H1 (cell line): ENCODE measurements around the gene TNFRSF14. TPM values are rescaled to one million over a fixed set of nuclear protein-coding genes. Genes with fewer than 3 reads are reported as not detected.

Experiments
- CTCF ChIA-PET: fragments of 300-600 bp; sonication (Branson Sonifier 250); formaldehyde crosslinking; loops from one replicate; lab custom pipeline; 2021; ENCODE audit not compliant: partially characterized antibody; lab: Charles Lee
- POLR2A ChIA-PET: fragments of 300-600 bp; sonication (Branson Sonifier 250); formaldehyde crosslinking; loops from one replicate; lab custom pipeline; 2021; ENCODE audit warnings: inconsistent platforms; ENCODE audit not compliant: partially characterized antibody; lab: Charles Lee
- DNase-seq, 2 experiments: peaks; one replicate each; pipeline versions ENCODE4 v3.0.0 to v3.0.0-alpha.2; 2010 to 2022; ENCODE audit warnings: low spot score in 2 of 2, low read depth in 1 of 2, mixed read lengths in 1 of 2
- FAIRE-seq: peaks from 2 replicates; lab custom pipeline; 2011; peaks lifted over from hg19 to GRCh38; lab: Jason Lieb, UNC
- H2AFZ ChIP-seq: 2 replicates; pipeline ENCODE4 v1.8.1; 2012; ENCODE audit warnings: low read length, inconsistent platforms
- H2AK5ac ChIP-seq: 2 replicates; pipeline ENCODE4 v1.6.1; 2013; ENCODE audit warnings: low read depth, low read length
- H2BK120ac ChIP-seq: replicated peaks from 2 replicates; pipeline ENCODE3; 2013; ENCODE audit warnings: low read depth, low read length, inconsistent platforms
- H2BK12ac ChIP-seq: 2 replicates; pipeline ENCODE4 v1.6.1; 2013; ENCODE audit warnings: low read depth, low read length
- H2BK15ac ChIP-seq: 2 replicates; pipeline ENCODE4 v1.6.1; 2013; ENCODE audit warnings: low read length
- H2BK20ac ChIP-seq: 2 replicates; pipeline ENCODE4 v1.6.1; 2013; ENCODE audit warnings: low read length
- H2BK5ac ChIP-seq: 2 replicates; pipeline ENCODE4 v1.6.1; 2013; ENCODE audit warnings: low read depth, low read length
- H3K14ac ChIP-seq: 2 replicates; pipeline ENCODE4 v1.6.1; 2013; ENCODE audit warnings: inconsistent platforms; ENCODE audit not compliant: insufficient read length
- H3K18ac ChIP-seq: 2 replicates; pipeline ENCODE4 v1.6.1; 2013; ENCODE audit warnings: low read length; ENCODE audit errors: extremely low read depth
- H3K23ac ChIP-seq: 2 replicates; pipeline ENCODE4 v1.6.1; 2013; ENCODE audit warnings: inconsistent platforms; ENCODE audit not compliant: insufficient read length
- H3K23me2 ChIP-seq: 2 replicates; pipeline ENCODE4 v1.6.1; 2013; ENCODE audit warnings: low read depth, low read length
- H3K27ac ChIP-seq: 2 replicates; pipeline ENCODE4 v1.6.1; 2011; ENCODE audit warnings: low read depth, low read length, inconsistent platforms
- H3K27me3 ChIP-seq, 4 experiments: replicated peaks in 1 of 4; 1 replicate in 1 of 4; 2 replicates in 3 of 4; pipeline versions ENCODE4 v1.6.1 to v1.8.1; 2011 to 2013; ENCODE audit warnings: low read length in 3 of 4, mild to moderate bottlenecking in 3 of 4, inconsistent platforms in 2 of 4, mixed read lengths in 2 of 4, moderate library complexity in 1 of 4; ENCODE audit not compliant: control insufficient read depth in 3 of 4, insufficient read depth in 3 of 4; ENCODE audit errors: extremely low read depth in 1 of 4
- H3K36me3 ChIP-seq, 4 experiments: 2 replicates each; pipeline versions ENCODE4 v1.6.1 to v1.8.1; 2011 to 2013; ENCODE audit warnings: mild to moderate bottlenecking in 4 of 4, low read length in 3 of 4, moderate library complexity in 2 of 4, control low read depth in 1 of 4, inconsistent platforms in 1 of 4; ENCODE audit not compliant: insufficient read depth in 4 of 4, control insufficient read depth in 2 of 4
- H3K4ac ChIP-seq: replicated peaks from 2 replicates; pipeline ENCODE3; 2013; ENCODE audit warnings: low read length, low read depth, mixed read lengths, inconsistent platforms; ENCODE audit not compliant: insufficient read length
- H3K4me1 ChIP-seq, 4 experiments: replicated peaks in 1 of 4; 1 replicate in 1 of 4; 2 replicates in 3 of 4; pipeline versions ENCODE4 v1.6.1 to v1.8.1; 2011 to 2013; ENCODE audit warnings: low read length in 3 of 4, inconsistent platforms in 2 of 4, mixed read lengths in 1 of 4; ENCODE audit not compliant: insufficient read depth in 4 of 4, control insufficient read depth in 3 of 4
- H3K4me2 ChIP-seq, 2 experiments: 2 replicates each; pipeline versions ENCODE4 v1.6.1 to v1.8.1; 2011 to 2013; ENCODE audit warnings: low read depth in 2 of 2, low read length in 2 of 2, control low read depth in 1 of 2, inconsistent platforms in 1 of 2, mild to moderate bottlenecking in 1 of 2; ENCODE audit not compliant: insufficient read depth in 1 of 2
- H3K4me3 ChIP-seq, 4 experiments: fragments of 200-600, 300-600 bp in 1 of 4; sonication (generic), shearing (Covaris generic), sonication (Bioruptor Twin) in 1 of 4; 2 replicates each; pipeline versions ENCODE4 v1.5.1 to v1.8.1; 2011 to 2016; ENCODE audit warnings: low read length in 4 of 4, low read depth in 3 of 4, control low read depth in 2 of 4, inconsistent platforms in 2 of 4, mild to moderate bottlenecking in 2 of 4, mixed read lengths in 1 of 4, moderate library complexity in 1 of 4; ENCODE audit not compliant: insufficient read depth in 2 of 4; ENCODE audit errors: extremely low read depth in 1 of 4
- H3K56ac ChIP-seq: replicated peaks from 2 replicates; pipeline ENCODE3; 2013; ENCODE audit warnings: low read depth, mild to moderate bottlenecking, mixed read lengths, low read length, inconsistent platforms; ENCODE audit not compliant: insufficient read length
- H3K79me1 ChIP-seq: 2 replicates; pipeline ENCODE4 v1.6.1; 2013; ENCODE audit warnings: low read depth, low read length, control low read depth
- H3K79me2 ChIP-seq, 2 experiments: 2 replicates each; pipeline versions ENCODE4 v1.6.1 to v1.8.1; 2012 to 2013; ENCODE audit warnings: low read length in 2 of 2, mild to moderate bottlenecking in 2 of 2, inconsistent platforms in 1 of 2; ENCODE audit not compliant: insufficient read depth in 2 of 2, control insufficient read depth in 1 of 2
- H3K9ac ChIP-seq, 4 experiments: replicated peaks in 1 of 4; 1 replicate in 1 of 4; 2 replicates in 3 of 4; pipeline versions ENCODE4 v1.6.1 to v1.8.1; 2011 to 2013; ENCODE audit warnings: low read depth in 3 of 4, low read length in 3 of 4, control low read depth in 2 of 4, mild to moderate bottlenecking in 2 of 4, moderate library complexity in 2 of 4, inconsistent platforms in 1 of 4; ENCODE audit errors: extremely low read depth in 1 of 4
- H3K9me3 ChIP-seq, 2 experiments: 2 replicates each; pipeline versions ENCODE4 v1.6.1 to v1.8.1; 2012 to 2013; ENCODE audit warnings: mild to moderate bottlenecking in 2 of 2, moderate library complexity in 2 of 2, control low read depth in 1 of 2, inconsistent platforms in 1 of 2, low read depth in 1 of 2, low read length in 1 of 2, mixed read lengths in 1 of 2; ENCODE audit not compliant: insufficient read depth in 2 of 2
- H4K20me1 ChIP-seq, 2 experiments: replicated peaks in 1 of 2; 2 replicates each; pipeline versions ENCODE3 to v1.8.1; 2011 to 2013; ENCODE audit warnings: inconsistent platforms in 2 of 2, low read length in 2 of 2, mild to moderate bottlenecking in 1 of 2; ENCODE audit not compliant: insufficient read depth in 2 of 2, control insufficient read depth in 1 of 2
- H4K5ac ChIP-seq: 2 replicates; pipeline ENCODE4 v1.6.1; 2013; ENCODE audit warnings: low read length, low read depth, mixed read lengths, inconsistent platforms; ENCODE audit not compliant: insufficient read length
- H4K8ac ChIP-seq: 2 replicates; pipeline ENCODE4 v1.8.0; 2013; ENCODE audit warnings: mild to moderate bottlenecking, moderate library complexity, low read length, inconsistent platforms; ENCODE audit not compliant: insufficient read depth; ENCODE audit errors: extremely low read depth
- H4K91ac ChIP-seq: replicated peaks from 2 replicates; pipeline ENCODE3; 2013; ENCODE audit warnings: low read length, mixed read lengths, inconsistent platforms; ENCODE audit not compliant: insufficient read length
- FOSL1 ChIP-seq: IDR thresholded peaks from 2 replicates; pipeline ENCODE4 v1.6.1; 2011; ENCODE audit warnings: mild to moderate bottlenecking, low read depth, low read length, moderate library complexity; ENCODE audit not compliant: insufficient read depth
- WGBS, 2 experiments: shearing (Covaris generic) in 1 of 2; methylation state at CpG; one replicate each; pipeline versions ENCODE4 v1.1.6 to v1.1.7; 2013 to 2015; ENCODE audit warnings: low lambda C conversion rate in 2 of 2, mixed read lengths in 2 of 2, inconsistent platforms in 1 of 2, low coverage in 1 of 2, missing lambda C conversion rate in 1 of 2; ENCODE audit not compliant: insufficient replicate concordance in 2 of 2, insufficient coverage in 1 of 2, insufficient read length in 1 of 2; ENCODE audit errors: extremely low coverage in 1 of 2, missing lambda C conversion rate in 1 of 2; 5-methylcytosine and 5-hydroxymethylcytosine counted together
- polyA plus RNA-seq, 7 experiments: library from polyadenylated mRNA; depleted of rRNA in 3 of 7; stranded (reverse) in 5 of 7; unstranded in 2 of 7; fragments of >200 nt in 5 of 7; fragments of 200-250 nt in 2 of 7; gene quantifications; 1 replicate in 5 of 7; 2 replicates in 1 of 7; 4 replicates in 1 of 7; pipeline versions ENCODE4 v1.2.1 to v1.2.3, GENCODE V29; 2011 to 2013; ENCODE audit warnings: missing spikeins in 2 of 7, mixed read lengths in 2 of 7
- total RNA-seq: library from RNA; stranded (reverse); fragmentation: NEBNext Ultra II Directional; extraction: Animal tissue kit (Norgen Biotek cat#: 25700); gene quantifications from 2 replicates; pipeline ENCODE4 v1.2.1, GENCODE V29; 2021

The TNFRSF14 gene
- total and polyA plus RNA-seq, 2 of the 8 experiments (the other 6 are each of a cell fraction or from before 2014, with no cell fraction given), result 0.36 to 0.50 TPM

GRCh38 chr1:2520206-2520605 lies 36.0 kb upstream of the TNFRSF14 start:
- H4K5ac ChIP-seq, result no peak overlapping the region
- no peaks in the 10 kb centered on the region for H3K23me2 ChIP-seq
- H3K4me1 ChIP-seq, result peaks cover 0 to 11% (median 5%) of the 10 kb centered on the region in 4 experiments; a peak in 5 of 7 replicates
- no peak overlapping the region for H3K4me3 ChIP-seq
- no peak overlapping the region for H2AFZ ChIP-seq
- no peak overlapping the region for H2BK20ac ChIP-seq
- no peak overlapping the region for H2BK12ac ChIP-seq
- no peak overlapping the region for H2BK120ac ChIP-seq
- no peak overlapping the region for H4K91ac ChIP-seq
- peaks cover 8 to 36% of the 10 kb centered on the region in 2 experiments; a peak in 3 of 4 replicates for H3K79me2 ChIP-seq
- ChIA-PET POLR2A (interaction anchor here (1.0 to 1.2 kb wide), 3 partner anchors 10 to 19 kb away, joined by 3 to 8 read pairs (median 3); no protein-coding TSS in a partner anchor), CTCF (interaction anchor here (0.6 to 4.6 kb wide), 7 partner anchors 13 to 905 kb away, joined by 3 to 16 read pairs (median 5); no protein-coding TSS in a partner anchor)
- 92% methylated on average over 18 of the region's 20 CpGs; no CpG with 5 or more reads in 1 of the 2 experiments for WGBS, 2 experiments
- H4K8ac ChIP-seq, result no peak overlapping the region
- no peak overlapping the region for H3K9ac ChIP-seq
- peaks cover 32 to 45% of the 10 kb centered on the region in 2 experiments for H4K20me1 ChIP-seq
- no peak overlapping the region for H3K56ac ChIP-seq
- H3K9me3 ChIP-seq, result no peaks in the 10 kb centered on the region
- H3K4ac ChIP-seq, result no peak overlapping the region
- no peak overlapping the region for H2AK5ac ChIP-seq
- DNase-seq (no peak), FAIRE-seq (no peak)
- peaks cover 18 to 47% (median 35%) of the 10 kb centered on the region in 4 experiments; a peak in 7 of 8 replicates for H3K36me3 ChIP-seq
- H3K27ac ChIP-seq, result no peak overlapping the region
- no peak for TF ChIP-seq FOSL1
- H3K4me2 ChIP-seq, result no peak overlapping the region
- no peak overlapping the region for H3K14ac ChIP-seq
- H2BK15ac ChIP-seq, result no peak overlapping the region
- H3K23ac ChIP-seq, result no peak overlapping the region
- H3K79me1 ChIP-seq, result peaks cover 27% of the 10 kb centered on the region
- H2BK5ac ChIP-seq, result no peak overlapping the region
- no peak overlapping the region for H3K18ac ChIP-seq
- no peaks in the 10 kb centered on the region; a peak in 1 of 7 replicates for H3K27me3 ChIP-seq
